GM12864 (cell line): ENCODE results near the gene FAM219A.

Experiments used
- DNase-seq: peaks from one replicate; pipeline ENCODE4 v3.0.0-alpha.2; 2011; ENCODE audit warnings: low read depth
- H3K4me3 ChIP-seq: 2 replicates; pipeline ENCODE4 v1.5.1; 2011; ENCODE audit warnings: mild to moderate bottlenecking, low read depth, low read length, control low read depth
- CTCF ChIP-seq: IDR thresholded peaks from 2 replicates; pipeline ENCODE4 v1.5.1; 2011; ENCODE audit warnings: low read depth, mild to moderate bottlenecking, moderate library complexity, low read length, control low read depth, inconsistent platforms; ENCODE audit errors: missing control alignments

The FAM219A gene

GRCh38 chr9:34496149-34496712 lies 37.9 kb upstream of the FAM219A start:
- no peak overlapping the region for H3K4me3 ChIP-seq
- no peak for DNase-seq
- TF ChIP-seq CTCF, result no peak

- no peak for TF ChIP-seq CTCF
- DNase-seq, result no peak
- no peak overlapping the region for H3K4me3 ChIP-seq
Measured at GRCh38 chr9:34493972-34494535, 35.7 kb upstream of the FAM219A start.

- H3K4me3 ChIP-seq, result no peak overlapping the region
- no peak for DNase-seq
- TF ChIP-seq CTCF, result peak; percentile 13
Measured at GRCh38 chr9:34492051-34492450, 33.7 kb upstream of the FAM219A start.

GRCh38 chr9:34491596-34491995 lies 33.2 kb upstream of the FAM219A start:
- TF ChIP-seq CTCF, result no peak
- no peak overlapping the region for H3K4me3 ChIP-seq
- no peak for DNase-seq

- no peak for TF ChIP-seq CTCF
- DNase-seq, result no peak
- H3K4me3 ChIP-seq, result no peak overlapping the region
Measured at GRCh38 chr9:34490760-34491159, 32.4 kb upstream of the FAM219A start.

GRCh38 chr9:34490360-34490759 lies 32.0 kb upstream of the FAM219A start:
- DNase-seq, result no peak
- H3K4me3 ChIP-seq, result no peak overlapping the region
- TF ChIP-seq CTCF, result no peak

GRCh38 chr9:34486572-34486971 lies 28.2 kb upstream of the FAM219A start:
- DNase-seq, result no peak
- TF ChIP-seq CTCF, result no peak
- H3K4me3 ChIP-seq, result no peak overlapping the region
